MCF 10A (cell line): ENCODE data around the gene TRPV6. TPM values are rescaled to one million over a fixed set of nuclear protein-coding genes. Genes with fewer than 3 reads are reported as not detected.

Experiments
- BruUV-seq: library from RNA; stranded (reverse); fragments of 400-500 nt; replicated peaks from 2 replicates; lab custom pipeline; 2021; lab: Mats Ljungman, UMichigan
- CTCF ChIA-PET: fragments of 300-600 bp; sonication (Branson Sonifier 250); formaldehyde crosslinking; extraction: SDS; loops from one replicate; lab custom pipeline; 2021; ENCODE audit warnings: antibody characterized with exemption, inconsistent platforms; lab: Yijun Ruan, JAX
- POLR2A ChIA-PET: fragments of 300-600, 350-650 bp; sonication (Branson Sonifier 250); formaldehyde crosslinking; extraction: SDS; loops from one replicate; lab custom pipeline; 2020; ENCODE audit warnings: antibody characterized with exemption, inconsistent platforms; lab: Yijun Ruan, JAX
- DNase-seq: peaks from one replicate; pipeline ENCODE4 v3.0.0-alpha.2; 2018; ENCODE audit not compliant: unreplicated experiment
- H3K27ac Mint-ChIP-seq: one replicate; pipeline ENCODE4 v1.8.0; 2022; ENCODE audit warnings: mild to moderate bottlenecking, low read depth, mixed read lengths; ENCODE audit not compliant: unreplicated experiment
- H3K27me3 Mint-ChIP-seq: one replicate; pipeline ENCODE4 v1.8.0; 2022; ENCODE audit warnings: mixed read lengths; ENCODE audit not compliant: insufficient read depth, unreplicated experiment
- H3K36me3 Mint-ChIP-seq: one replicate; pipeline ENCODE4 v1.8.0; 2022; ENCODE audit warnings: mild to moderate bottlenecking, moderate library complexity, mixed read lengths; ENCODE audit not compliant: insufficient read depth, unreplicated experiment
- H3K4me1 Mint-ChIP-seq: one replicate; pipeline ENCODE4 v1.8.0; 2022; ENCODE audit warnings: mixed read lengths; ENCODE audit not compliant: insufficient read depth, unreplicated experiment
- H3K4me3 Mint-ChIP-seq: one replicate; pipeline ENCODE4 v1.8.0; 2022; ENCODE audit warnings: mild to moderate bottlenecking, moderate library complexity, mixed read lengths; ENCODE audit not compliant: unreplicated experiment
- H3K9me3 Mint-ChIP-seq: one replicate; pipeline ENCODE4 v1.8.0; 2022; ENCODE audit warnings: mixed read lengths; ENCODE audit not compliant: unreplicated experiment
- intact Hi-C: fragments of 100-400 bp; cut with micrococcal nuclease; formaldehyde crosslinking; loops from 2 replicates; pipeline ENCODE4 v1.14.1; 2022
- total RNA-seq: library from RNA; stranded (reverse); gene quantifications from 2 replicates; pipeline ENCODE4 v1.2.3, GENCODE V29; 2022
- TF ChIP-seq, protein P1 (sequence below): fragments of 200-600 bp; IDR thresholded peaks from one replicate; pipeline ENCODE4 v1.8.0; 2022; ENCODE audit warnings: antibody characterized with exemption, mild to moderate bottlenecking; ENCODE audit not compliant: unreplicated experiment

Gene TRPV6
- total RNA-seq, 1 experiment from 2014 or later = 0.30 TPM

GRCh38 chr7:142910031-142910433 is 24.5 kb upstream of the TRPV6 start:
- H3K9me3 Mint-ChIP-seq = no peaks in the 10 kb centered on the region
- no peaks in the 10 kb centered on the region for H3K36me3 Mint-ChIP-seq
- DNase-seq = no peak
- no peaks in the 10 kb centered on the region for H3K4me1 Mint-ChIP-seq
- H3K4me3 Mint-ChIP-seq = no peak overlapping the region
- no peak overlapping the region for H3K27ac Mint-ChIP-seq
- CTCF ChIA-PET = interaction anchor here (0.5 to 3.6 kb wide), 13 partner anchors 9 to 280 kb away, joined by 3 to 37 read pairs (median 4); partner anchors contain the start of gene EPHB6
- peaks cover 81% of the 10 kb centered on the region for H3K27me3 Mint-ChIP-seq
- intact Hi-C loops = no loop called here
- no TSS peak for BruUV-seq
- POLR2A ChIA-PET = no interaction called here
- TF ChIP-seq, protein P1, sequence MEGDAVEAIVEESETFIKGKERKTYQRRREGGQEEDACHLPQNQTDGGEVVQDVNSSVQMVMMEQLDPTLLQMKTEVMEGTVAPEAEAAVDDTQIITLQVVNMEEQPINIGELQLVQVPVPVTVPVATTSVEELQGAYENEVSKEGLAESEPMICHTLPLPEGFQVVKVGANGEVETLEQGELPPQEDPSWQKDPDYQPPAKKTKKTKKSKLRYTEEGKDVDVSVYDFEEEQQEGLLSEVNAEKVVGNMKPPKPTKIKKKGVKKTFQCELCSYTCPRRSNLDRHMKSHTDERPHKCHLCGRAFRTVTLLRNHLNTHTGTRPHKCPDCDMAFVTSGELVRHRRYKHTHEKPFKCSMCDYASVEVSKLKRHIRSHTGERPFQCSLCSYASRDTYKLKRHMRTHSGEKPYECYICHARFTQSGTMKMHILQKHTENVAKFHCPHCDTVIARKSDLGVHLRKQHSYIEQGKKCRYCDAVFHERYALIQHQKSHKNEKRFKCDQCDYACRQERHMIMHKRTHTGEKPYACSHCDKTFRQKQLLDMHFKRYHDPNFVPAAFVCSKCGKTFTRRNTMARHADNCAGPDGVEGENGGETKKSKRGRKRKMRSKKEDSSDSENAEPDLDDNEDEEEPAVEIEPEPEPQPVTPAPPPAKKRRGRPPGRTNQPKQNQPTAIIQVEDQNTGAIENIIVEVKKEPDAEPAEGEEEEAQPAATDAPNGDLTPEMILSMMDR = no peak

DNA sequence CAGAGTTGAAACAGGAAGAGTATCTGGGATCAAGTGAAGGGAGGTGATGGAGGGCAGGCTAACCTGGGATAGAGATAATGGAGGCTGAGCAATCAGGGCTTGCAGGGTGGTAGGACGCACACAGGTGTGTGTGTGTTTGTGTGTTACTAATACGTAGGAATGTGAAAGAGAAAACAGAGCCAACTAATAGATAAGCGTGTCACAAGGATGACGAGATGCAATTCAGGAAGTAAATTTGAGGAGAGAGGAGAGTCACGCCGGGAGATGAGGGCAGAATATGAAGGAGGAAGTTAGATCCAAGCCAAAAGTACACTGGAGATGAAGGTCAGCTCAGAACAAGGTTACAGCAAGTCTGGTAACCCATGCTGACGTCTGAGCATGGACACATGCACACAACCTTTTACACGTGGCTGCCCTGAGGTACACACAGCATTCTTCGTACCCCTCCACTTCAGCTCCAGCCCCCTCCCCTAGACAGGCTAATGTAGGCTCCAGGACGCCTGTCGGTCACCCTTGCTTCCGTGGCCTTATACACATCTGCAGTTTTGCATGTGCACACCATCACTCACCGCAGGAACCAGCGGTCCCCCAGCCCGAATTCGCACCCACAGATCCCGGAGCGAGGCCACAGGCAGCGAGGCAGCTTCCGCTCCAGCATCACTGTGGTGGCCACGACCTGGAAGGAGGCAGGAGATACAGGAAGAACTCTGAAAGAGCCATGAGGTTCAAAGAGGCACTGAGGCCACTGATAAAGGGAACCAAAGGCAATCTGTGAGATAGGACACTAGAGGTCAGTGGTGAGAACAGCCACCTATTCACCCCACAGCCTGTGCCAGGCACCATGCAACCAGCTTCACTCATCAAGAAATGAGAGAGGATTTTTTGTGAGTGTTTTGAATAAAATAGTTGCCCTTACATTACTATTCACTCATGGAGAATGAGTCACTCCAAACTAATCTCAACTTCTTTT is 23.7 kb upstream of the TRPV6 start:
- CTCF ChIA-PET = interaction anchor here (0.7 to 3.6 kb wide), 14 partner anchors 8 to 100 kb away, joined by 3 to 37 read pairs (median 4); partner anchors contain the start of gene EPHB6
- POLR2A ChIA-PET = no interaction called here
- Mint-ChIP-seq H3K27me3 (peaks cover 73% of the 10 kb centered on the region), H3K4me3 (no peak overlapping the region), H3K36me3 (no peaks in the 10 kb centered on the region), H3K9me3 (no peaks in the 10 kb centered on the region), H3K4me1 (no peaks in the 10 kb centered on the region), H3K27ac (no peak overlapping the region)
- no TSS peak for BruUV-seq
- DNase-seq = peak; percentile 46
- intact Hi-C loops = loop anchor here (2.0 to 5.0 kb wide), 2 partner anchors 93 to 306 kb away; no protein-coding TSS in a partner anchor
- TF ChIP-seq, protein P1 = peak; percentile 29

GRCh38 chr7:142908290-142908689 is 22.7 kb upstream of the TRPV6 start:
- Mint-ChIP-seq H3K27me3 (peaks cover 66% of the 10 kb centered on the region), H3K4me3 (no peak overlapping the region), H3K36me3 (no peaks in the 10 kb centered on the region), H3K4me1 (no peaks in the 10 kb centered on the region), H3K9me3 (no peaks in the 10 kb centered on the region), H3K27ac (no peak overlapping the region)
- TF ChIP-seq, protein P1 = no peak
- intact Hi-C loops = loop anchor here (2.0 to 5.0 kb wide), 2 partner anchors 94 to 307 kb away; no protein-coding TSS in a partner anchor
- BruUV-seq = no TSS peak
- POLR2A ChIA-PET = no interaction called here
- no peak for DNase-seq
- CTCF ChIA-PET = no interaction called here

DNA sequence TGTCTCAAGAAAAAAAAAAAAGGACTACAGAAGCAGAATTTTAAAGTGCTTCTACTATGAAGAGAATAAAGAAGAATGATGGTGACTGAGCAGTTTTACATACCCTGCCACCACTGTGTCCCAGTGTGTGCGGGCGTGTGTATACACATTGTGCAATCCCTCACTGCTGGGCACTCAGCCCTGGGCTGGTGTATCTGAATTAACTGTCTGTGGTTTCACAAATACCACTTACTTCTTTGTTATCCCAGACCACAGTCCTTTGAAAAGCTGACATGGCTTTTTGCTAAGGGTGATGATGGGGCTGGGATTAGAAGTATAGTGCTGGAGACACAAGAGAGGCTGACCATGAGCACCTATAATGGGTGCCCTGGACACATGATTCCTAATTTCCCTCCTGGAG is 21.1 kb upstream of the TRPV6 start:
- H3K27me3 Mint-ChIP-seq = peaks cover 66% of the 10 kb centered on the region
- intact Hi-C loops = loop anchor here (5.0 kb wide), 1 partner anchor 96 kb away; no protein-coding TSS in a partner anchor
- H3K9me3 Mint-ChIP-seq = no peaks in the 10 kb centered on the region
- no TSS peak for BruUV-seq
- CTCF ChIA-PET = interaction anchor here (0.6 to 0.7 kb wide), 3 partner anchors 58 to 95 kb away, joined by 3 to 4 read pairs (median 3); no protein-coding TSS in a partner anchor
- POLR2A ChIA-PET = interaction anchor here (0.6 to 1.3 kb wide), 2 partner anchors 9 to 29 kb away, joined by 3 read pairs; no protein-coding TSS in a partner anchor
- H3K27ac Mint-ChIP-seq = no peak overlapping the region
- H3K4me1 Mint-ChIP-seq = no peaks in the 10 kb centered on the region
- TF ChIP-seq, protein P1 = no peak
- no peak overlapping the region for H3K4me3 Mint-ChIP-seq
- H3K36me3 Mint-ChIP-seq = no peaks in the 10 kb centered on the region
- no peak for DNase-seq
